NCI-H2196 (cell line): ENCODE results near the gene RPL26.
"Not testable (repeated sequence)": the region's sequence is repeated elsewhere in the genome, so short reads cannot be mapped to it uniquely, and the experiment has no call there.

ENCODE experiments used
- DNase-seq: peaks from one replicate; lab custom pipeline; 2025; ENCODE audit not compliant: unreplicated experiment; lab: John Stamatoyannopoulos, UW

The RPL26 gene

GRCh38 chr17:8397636-8398035, 14.6 kb upstream of the RPL26 start, which contains the start of gene RNF222:
Gene RNF222, minus strand, starts transcription at chr17:8397827. Its CDS starts 4,366 bp downstream, at chr17:8393461.
- no peak for DNase-seq

- not testable (repeated sequence) for DNase-seq
Observed at GRCh38 chr17:8394497-8394896, 11.5 kb upstream of the RPL26 start.

GRCh38 chr17:8393470-8394231, 10.7 kb upstream of the RPL26 start:
- no peak for DNase-seq

DNA sequence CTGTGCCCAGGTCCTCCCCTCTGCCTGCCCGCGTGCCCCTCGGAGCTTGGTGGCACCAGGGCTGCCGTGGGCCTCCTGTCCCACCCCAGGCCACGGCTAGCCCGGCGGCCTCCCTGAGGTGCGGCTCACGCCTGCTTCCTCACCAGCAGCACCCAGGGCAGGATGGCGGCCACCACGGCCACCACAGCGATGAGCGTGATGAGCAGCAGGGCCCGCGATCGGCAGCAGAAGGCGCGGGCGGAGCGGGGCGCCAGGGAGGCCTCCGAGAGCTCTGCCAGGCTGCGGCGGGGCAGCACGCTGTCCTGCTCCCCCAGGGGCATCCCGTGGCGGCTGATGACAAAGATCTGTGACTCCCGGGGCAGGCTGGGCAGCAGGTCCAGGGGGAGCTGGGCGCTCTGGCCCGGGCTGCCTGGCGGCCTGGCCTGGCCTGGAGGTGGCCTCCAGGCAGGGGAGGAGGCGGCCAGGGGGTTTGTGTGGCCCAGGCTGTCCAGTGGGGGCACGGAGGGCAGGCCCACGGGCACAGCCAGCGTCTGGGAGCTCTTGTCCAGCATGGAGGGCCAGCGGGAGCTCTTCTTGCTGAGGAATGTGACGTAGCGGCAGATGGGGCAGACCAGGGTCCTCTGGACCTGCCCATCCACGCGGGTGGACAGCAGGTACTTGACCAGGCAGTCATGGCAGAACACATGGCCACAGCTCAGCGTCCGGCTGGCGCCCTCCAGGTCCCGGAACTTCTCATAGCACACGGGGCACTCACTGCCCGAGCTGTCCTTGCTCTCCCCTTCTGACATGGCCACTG, 9.9 kb upstream of the RPL26 start:
- DNase-seq: no peak

DNA sequence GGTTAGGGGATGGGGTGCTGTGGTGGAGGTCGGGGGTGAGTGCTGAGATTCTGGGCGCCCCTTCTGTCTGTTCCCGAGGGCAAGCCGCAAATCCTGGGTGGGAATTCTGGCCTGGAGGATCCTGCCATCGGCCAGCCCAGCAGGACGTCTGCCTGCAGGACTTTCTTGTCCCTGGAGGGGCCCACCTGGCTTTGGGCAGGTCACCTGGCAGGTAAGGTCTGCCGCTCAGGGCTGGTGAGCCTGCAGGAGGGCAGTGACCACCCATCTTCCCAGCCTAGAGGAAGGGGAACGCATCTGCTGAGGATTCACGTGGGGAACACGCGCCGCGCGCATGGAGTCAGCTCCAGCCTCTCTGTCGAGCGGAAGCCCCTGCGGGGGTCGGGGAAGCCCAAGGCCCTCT, 9.3 kb upstream of the RPL26 start:
- no peak for DNase-seq

- no peak for DNase-seq
Observed at GRCh38 chr17:8391711-8392110, 8.7 kb upstream of the RPL26 start.

DNA sequence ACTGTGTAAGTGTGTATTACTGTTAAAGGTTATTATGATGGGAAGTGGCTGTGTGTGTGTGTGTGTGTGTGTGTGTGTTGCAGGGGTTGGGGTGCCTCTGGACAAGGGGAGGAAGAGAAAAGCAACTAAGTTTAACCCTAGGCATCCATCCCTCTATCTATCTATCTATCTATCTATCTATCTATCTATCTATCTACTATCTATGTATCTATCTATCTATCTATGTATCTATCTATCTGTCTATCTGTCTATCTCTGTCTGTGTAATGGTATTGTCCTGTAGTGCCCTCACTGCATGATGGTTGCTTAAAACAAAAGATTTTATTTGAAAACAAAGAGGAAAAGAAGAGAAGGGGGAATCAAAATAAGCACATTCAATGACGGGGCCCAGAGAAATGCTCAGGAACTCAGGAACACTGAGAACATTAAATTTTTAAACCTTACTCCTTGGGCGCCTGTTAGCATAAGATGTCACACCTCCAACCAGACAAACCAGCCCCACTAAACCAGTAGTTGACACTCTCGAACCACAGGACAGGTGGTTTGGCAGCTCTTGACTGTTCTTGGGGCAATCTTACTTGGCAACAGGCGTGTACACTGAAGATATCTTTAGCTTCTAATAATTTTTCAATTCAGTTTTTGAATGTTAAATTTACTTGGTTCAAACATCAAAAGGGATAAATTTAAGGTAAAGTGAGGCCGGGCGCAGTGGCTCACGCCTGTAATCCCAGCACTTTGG, 5.1 kb upstream of the RPL26 start:
- no peak for DNase-seq

DNA sequence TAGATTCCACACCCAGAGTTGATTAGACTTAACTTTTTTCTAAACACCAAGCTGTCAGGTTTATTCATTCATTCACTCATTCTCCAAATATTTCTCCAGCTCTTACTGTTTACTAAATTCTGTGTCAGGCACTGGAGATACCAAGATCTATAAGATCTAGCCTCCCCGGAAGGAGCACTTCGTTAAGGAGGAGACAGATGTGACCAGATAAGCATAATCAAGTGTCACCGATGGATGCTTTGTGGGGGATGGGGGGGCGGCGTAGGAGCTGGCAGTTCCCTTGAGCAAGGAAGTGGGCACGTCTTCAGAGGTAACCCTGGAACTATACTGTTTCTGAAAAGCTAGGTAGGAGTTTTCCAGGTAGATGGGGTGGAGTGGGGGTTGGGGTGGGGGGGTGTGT, 3.8 kb upstream of the RPL26 start:
- DNase-seq: no peak

- DNase-seq: no peak
Observed at GRCh38 chr17:8384801-8385378, 1.9 kb upstream of the RPL26 start.

- DNase-seq: no peak
Observed at GRCh38 chr17:8382880-8383142, 182 bp downstream of the RPL26 start.

GRCh38 chr17:8382052-8382879, 727 bp downstream of the RPL26 start:
- no peak for DNase-seq

- no peak for DNase-seq
Observed at GRCh38 chr17:8380049-8380448, 2.9 kb downstream of the RPL26 start.

GRCh38 chr17:8378117-8378516, 4.9 kb downstream of the RPL26 start:
- DNase-seq: not testable (repeated sequence)

DNA sequence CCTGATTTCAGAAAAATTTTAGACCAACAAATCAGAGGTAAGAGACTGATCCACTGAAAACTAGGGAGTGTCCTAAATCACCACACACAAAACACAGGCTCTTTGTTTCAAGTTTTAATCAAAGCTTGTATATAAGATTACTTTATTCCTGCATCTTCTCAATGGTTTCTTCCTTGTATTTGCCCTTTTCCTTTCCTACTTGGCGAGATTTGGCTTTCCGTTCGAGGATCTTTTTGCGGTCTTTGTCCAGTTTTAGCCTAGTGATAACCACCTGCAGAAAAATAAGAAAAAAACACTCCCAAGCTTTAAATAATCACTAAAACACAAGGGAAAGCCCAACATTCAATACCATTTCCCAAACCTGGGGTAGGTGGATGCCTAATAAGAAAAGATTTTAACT, 5.6 kb downstream of the RPL26 start:
- DNase-seq: no peak

GRCh38 chr17:8376271-8377067, 6.5 kb downstream of the RPL26 start, which contains the start of gene KRABD2:
Gene KRABD2, minus strand, starts transcription at chr17:8376704.
- peak; percentile 76 for DNase-seq

DNA sequence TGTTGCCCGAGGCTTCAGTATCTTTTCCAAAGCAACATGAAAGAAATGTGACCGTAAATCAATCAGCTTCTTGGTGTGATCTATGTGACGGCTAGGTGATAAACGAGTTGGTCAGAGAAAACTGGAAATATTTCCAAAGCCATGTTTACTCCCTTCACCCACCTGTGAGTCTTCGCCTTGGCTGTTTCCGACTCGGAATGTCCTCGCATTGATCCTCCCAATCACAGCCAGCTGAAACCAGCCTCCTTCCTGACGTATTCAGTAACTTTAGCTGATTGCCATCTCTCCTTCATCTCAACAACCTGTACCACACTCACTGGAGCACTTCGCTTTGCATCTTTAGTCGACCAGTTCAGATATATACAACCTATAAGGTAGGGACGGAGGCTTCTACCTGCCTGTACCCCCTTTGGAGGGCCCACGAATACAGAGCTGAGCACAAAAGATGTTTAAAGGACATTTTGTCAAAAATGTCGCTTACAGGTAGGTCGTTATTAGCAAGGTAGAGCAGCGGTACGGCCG, 7.2 kb downstream of the RPL26 start:
- DNase-seq: no peak

DNA sequence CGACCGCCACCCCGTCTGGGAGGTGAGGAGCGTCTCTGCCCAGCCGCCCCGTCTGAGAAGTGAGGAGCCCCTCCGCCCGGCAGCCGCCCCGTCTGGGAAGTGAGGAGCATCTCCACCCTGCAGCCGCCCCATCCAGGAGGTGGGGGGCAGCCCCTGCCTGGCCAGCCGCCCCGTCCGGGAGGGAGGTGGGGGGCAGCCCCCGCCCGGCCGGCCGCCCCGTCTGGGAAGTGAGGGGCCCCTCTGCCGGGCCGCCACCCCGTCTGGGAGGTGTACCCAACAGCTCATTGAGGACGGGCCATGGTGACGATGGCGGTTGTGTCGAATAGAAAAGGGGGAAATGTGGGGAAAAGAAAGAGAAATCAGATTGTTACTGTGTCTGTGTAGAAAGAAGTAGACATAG, 9.1 kb downstream of the RPL26 start:
- DNase-seq: not testable (repeated sequence)

DNA sequence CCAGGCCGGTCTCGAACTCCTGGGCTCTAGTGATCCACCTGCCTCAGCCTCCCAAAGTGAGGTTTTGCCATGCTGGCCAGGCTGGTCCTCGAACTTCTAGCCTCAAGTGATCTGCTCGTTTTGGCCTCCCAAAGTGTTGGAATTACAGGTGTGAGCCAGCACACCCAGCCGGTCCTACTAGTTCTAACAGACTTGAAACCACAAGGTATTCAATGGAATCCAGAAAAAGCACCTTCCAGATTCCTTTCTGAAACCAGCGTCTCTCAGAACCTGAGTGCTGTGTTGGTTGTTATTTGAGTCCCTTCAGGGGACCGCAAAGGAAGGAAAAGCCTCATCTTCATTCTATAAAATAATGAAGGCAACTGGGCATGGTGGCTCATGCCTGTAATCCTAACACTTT, 10.6 kb downstream of the RPL26 start:
- no peak for DNase-seq

- no peak for DNase-seq
Observed at GRCh38 chr17:8371786-8372185, 11.2 kb downstream of the RPL26 start.

GRCh38 chr17:8369944-8370343, 13.0 kb downstream of the RPL26 start:
- no peak for DNase-seq
